HG03039 (cell line): ENCODE measurements around the gene ZNF829.

Source experiments
- ATAC-seq: cut with Tn5 transposase; IDR thresholded peaks from one replicate; pipeline ENCODE4 v1.9.1; 2021; ENCODE audit warnings: mild to moderate bottlenecking, moderate library complexity; ENCODE audit not compliant: unreplicated experiment

The ZNF829 gene

DNA sequence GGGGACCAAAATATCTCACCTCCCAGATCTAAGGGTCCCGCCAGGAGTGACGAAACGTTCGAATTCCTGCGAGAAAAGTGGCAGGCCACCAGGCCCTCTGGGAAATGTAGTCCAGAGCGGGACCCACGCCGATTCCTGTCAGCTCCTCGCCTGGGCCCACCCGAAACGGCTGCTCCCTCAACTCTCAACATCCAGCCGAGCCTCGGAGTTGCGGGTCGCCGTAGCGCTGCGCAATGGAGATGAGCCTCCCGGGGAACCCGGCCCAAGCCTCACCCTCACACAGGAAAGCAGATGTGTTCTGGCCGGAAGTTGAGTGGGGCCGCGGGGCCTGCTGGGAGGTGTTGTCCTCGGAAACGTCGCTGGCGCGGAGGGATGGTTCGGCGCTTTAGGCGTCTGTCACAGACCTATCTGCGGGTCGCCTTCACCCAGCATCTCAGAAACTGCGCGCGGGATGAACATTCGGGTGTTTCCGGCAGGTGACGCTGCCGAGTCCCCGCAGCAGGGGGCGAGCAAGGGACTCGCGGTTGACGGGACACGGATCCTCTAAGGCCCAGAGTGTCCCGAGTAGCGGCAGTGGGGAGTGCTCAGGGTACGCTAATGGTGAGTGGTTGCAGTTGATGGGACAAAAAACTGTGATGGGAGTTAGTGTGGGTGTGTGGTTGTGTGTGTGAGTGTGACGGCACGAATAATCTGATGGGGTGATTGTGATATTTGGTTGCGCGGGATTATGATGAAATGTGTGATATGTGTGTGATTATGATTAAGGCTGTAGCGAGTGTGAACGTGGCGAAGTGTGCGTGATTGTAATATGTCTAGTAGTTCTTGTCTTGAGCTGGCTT lies at the start of gene ZNF829, which contains the start of gene ZNF568:
TSS of gene ZNF829 (minus strand) at position 300 of the 839 bp plus-strand sequence. CDS start 1,124 bp downstream, outside the sequence.
TSS of gene ZNF568 (plus strand) at position 341 of the 839 bp plus-strand sequence. CDS start 6,439 bp downstream, outside the sequence.
- ATAC-seq: peak; percentile 81

GRCh38 chr19:36963280-36963679 lies 47.2 kb upstream of the ZNF829 start:
- no peak for ATAC-seq

GRCh38 chr19:36962346-36962745 lies 46.3 kb upstream of the ZNF829 start:
- ATAC-seq: no peak

- no peak for ATAC-seq
Measured at GRCh38 chr19:36950335-36951119, 34.4 kb upstream of the ZNF829 start.

DNA sequence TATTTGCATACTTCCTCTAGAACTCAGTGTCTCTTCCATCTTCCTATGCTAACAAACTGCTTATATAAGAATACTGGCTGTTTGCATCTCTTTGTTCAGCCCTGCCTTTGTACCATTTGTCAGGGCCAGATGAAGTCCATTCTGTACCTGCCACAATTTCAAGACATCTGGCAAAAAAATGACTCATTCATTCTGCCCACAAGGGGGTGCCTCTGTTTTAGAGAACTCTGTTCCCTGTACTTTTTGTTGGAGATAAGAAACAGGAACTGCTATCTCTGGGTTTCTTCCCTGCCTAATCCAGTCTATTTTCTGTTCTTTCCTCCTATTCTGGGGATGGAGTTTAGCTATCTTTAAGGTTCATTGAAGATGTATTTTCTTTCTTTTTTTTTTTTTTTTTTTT lies 23.1 kb upstream of the ZNF829 start:
- ATAC-seq: no peak

- ATAC-seq: no peak
Measured at GRCh38 chr19:36931684-36932083, 15.6 kb upstream of the ZNF829 start.

- ATAC-seq: no peak
Measured at GRCh38 chr19:36918090-36918489, 2.0 kb upstream of the ZNF829 start.

GRCh38 chr19:36916991-36917390 lies 900 bp upstream of the ZNF829 start:
- ATAC-seq: no peak

GRCh38 chr19:36898422-36898821 lies 17.7 kb downstream of the ZNF829 start:
- ATAC-seq: no peak

DNA sequence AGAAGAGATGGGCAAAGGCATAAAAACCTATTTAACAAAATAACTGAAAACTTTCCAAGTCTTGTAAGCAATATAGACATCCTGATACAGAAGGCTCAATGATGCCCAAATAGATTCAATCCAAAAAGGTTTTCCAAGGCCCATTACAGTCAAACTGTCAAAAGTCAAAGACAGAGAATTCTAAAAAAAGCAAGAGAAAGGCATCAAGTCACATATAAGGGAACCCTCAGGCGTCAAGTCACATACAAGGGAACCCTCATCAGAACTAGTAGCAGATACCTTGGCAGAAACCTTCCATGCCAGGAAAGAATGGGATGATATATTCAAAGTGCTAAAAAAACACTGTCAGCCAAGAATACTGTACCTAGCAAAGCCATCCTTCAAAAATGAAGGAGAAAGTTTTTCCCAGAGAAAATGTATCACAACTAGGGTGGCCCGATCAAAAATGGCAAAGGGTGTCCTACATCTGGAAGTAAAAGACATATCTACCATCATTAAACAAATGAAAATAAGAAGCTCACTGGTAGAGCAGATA lies 21.2 kb downstream of the ZNF829 start:
- ATAC-seq: no peak

DNA sequence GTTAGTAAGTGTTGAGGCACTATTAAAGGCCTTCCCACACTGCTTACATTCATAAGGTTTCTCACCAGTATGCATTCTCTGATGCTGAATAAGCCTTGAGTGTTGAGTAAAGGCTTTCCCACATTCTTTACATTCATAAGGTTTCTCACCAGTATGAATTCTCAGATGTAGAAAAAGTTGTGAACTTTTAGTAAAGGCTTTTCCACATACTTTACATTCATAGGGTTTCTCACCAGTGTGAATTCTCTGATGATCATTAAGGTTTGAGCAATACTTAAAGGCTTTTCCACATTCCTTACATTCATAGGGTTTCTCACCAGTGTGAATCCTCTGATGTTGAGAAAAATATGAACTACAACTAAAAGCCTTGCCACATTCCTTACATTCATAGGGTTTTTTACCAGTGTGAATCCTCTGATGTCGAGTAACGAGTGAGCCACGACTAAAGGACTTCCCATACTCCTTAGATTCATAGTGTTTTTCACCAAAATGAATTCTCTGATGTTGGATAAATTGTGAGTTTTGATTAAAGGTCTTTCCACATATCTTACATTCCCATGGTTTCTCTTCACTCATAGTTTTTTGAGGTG lies 24.2 kb downstream of the ZNF829 start:
- ATAC-seq: no peak

GRCh38 chr19:36876993-36877938 lies 38.8 kb downstream of the ZNF829 start:
- no peak for ATAC-seq

- no peak for ATAC-seq
Measured at GRCh38 chr19:36851898-36852297, 64.2 kb downstream of the ZNF829 start.

DNA sequence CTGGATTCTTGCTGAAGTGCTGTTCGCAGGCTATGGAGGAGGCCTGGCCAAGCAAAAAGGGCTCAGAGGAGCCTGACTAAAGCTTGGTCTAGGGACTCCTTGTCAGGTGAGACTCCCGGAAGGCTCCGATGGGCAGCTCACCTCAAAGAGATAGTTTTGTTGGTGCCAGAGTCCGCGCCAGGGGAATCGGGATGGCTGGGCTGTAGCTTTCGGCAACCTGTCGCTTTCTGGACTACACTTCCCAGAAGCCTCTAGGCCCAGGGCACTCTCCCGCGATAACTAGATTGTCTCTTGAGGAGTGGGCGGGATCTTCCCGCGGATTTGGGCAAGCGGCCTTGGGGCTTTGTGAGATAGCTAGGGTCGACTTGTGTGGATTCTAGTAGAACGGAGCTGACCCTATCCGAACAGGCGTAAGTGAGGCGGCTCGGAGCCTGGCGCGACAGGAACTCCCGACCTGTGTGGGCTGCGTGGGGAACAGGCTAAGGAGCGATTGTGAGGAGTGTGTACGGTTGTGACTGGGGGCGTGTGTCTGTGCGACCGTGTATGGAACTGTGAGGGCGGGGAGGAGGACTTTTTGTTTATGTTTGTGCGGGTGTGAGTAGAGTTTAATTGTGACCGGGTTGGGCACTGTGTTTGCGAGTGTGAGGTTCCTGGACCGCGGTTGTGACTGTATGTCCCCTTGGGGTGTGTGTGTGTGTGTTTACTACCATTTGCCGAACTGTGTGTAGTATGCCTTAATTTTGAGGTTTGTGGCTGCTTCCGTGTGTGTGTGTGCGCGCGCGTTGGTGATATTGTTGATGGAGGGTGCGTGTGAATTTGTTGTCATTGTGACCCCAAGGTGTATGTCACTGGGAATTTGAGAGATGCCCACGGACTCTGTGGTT lies 65.3 kb downstream of the ZNF829 start, which contains the start of gene ZNF345:
TSS of gene ZNF345 (plus strand) at position 318 of the 884 bp plus-strand sequence. CDS start 25,955 bp downstream, outside the sequence.
- ATAC-seq: peak; percentile 80

DNA sequence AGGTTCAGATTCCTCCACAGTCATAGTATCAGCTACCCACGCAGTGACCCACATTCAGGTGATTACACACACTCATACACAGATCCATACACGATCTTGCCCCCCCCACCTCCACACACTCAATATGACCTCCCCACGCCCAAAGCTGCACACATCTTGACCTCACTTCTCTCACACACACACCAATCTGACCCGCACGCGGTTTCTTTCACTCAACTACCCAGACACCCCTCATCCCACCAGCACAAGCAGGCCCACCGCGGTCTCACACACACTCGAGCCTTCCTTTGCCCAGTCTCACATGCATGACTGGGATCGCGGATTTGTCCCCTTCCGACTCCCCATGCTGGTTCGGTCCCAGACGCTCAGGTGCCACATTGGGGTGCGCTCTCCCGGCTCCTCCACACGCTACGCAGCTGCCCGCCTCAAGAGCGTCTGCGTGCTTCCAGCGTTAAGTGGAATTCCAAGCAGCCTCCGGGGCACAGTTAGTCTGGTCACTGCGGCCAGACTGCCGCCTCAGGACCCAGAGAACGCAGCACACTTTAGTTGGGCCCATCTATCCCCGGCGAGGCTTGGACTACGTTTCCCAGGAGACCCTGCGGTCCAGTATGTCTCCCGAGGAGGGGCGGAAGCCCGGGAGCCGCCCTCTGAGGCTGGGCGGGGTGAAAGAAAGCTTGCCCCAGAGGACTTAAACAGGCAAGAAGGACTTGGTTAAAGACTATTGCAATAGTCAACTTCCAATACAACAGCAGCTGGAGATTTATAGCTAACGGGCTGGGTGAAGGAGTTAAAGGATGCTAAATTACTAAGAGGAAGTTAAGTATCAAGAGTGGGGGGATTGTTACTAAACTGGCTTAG lies 66.2 kb downstream of the ZNF829 start:
- peak; percentile 80 for ATAC-seq

DNA sequence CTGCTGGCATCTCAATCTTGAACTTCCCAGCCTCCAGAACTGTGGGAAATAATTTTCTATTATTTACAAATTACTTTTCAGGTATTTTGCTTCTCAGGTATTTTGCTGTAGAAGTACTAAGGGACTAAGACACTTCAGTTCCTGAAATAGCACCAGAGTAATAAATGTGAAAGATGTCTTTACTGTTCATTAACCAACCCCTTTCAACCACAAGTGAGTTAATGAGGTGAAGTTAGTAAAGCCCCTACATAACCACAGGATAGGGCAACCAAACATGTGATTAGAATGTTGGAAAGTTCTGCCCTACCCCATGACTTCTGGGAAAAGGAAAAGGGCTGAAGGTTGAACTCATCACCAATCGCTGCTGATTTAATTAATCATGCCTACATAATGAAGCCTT lies 68.1 kb downstream of the ZNF829 start:
- no peak for ATAC-seq

DNA sequence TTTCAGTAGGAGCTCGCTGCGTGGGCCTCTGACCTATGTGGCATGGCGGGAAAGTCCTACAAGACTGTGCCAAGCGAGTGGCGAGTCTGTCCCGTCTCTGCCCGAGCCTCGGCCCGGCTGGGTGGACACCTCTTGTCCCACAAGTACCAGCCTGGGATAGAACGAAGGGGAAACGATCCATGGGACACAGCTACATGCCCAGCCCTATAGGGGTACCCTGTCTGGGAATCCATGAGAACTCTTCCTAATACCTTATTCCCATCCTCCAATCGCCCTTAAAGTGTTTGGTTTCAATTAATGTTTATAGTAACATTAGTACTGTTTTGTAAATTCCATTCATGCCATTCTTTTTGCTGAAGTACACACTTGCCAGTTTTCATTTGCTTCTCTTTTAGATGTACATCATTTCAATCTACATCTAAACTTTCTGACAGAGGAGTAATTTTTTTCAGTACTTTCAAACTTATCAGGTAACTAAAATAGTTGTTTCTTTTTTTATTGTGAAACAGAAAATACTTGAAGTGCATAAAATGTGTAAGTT lies 77.2 kb downstream of the ZNF829 start:
- no peak for ATAC-seq
